GM19328 (cell line): ENCODE measurements around the gene CLEC18B.
"Not testable (repeated sequence)": the region's sequence is repeated elsewhere in the genome, so short reads cannot be mapped to it uniquely, and the experiment has no call there.

Source experiments
- ATAC-seq: cut with Tn5 transposase; IDR thresholded peaks from one replicate; pipeline ENCODE4 v1.9.1; 2021; ENCODE audit warnings: mild to moderate bottlenecking, moderate library complexity; ENCODE audit not compliant: unreplicated experiment

CLEC18B gene

GRCh38 chr16:74420612-74421481, at the start of gene CLEC18B:
TSS of gene CLEC18B (minus strand) at chr16:74421478. CDS start at chr16:74421270, 208 bp downstream.
- ATAC-seq: not testable (repeated sequence)

DNA sequence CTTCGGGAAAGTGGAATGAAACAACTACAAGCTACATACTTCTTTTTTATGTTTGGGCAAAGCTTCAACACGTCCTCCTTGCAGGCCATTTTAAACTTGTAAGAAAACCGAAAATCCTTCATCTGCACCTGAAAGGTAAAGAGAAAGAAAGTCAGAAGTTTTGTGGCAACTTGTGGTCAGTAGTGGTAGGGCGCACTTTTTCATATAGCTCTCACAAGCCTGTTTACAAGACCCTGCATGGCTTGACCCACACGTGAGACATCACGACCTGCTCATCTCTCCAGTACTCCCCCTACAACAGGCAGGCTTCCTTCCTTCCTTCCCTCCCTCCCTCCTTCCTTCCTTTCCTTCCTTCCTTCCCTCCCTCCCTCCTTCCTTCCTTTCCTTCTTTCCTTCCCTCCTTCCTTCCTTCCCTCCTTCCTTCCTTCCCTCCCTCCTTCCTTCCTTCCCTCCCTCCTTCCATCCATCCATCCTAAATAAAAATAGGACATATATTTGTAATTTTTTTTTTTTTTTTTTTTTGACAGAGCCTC, 48.7 kb upstream of the CLEC18B start:
- ATAC-seq: no peak

GRCh38 chr16:74468807-74469525, 47.7 kb upstream of the CLEC18B start:
- ATAC-seq: no peak

DNA sequence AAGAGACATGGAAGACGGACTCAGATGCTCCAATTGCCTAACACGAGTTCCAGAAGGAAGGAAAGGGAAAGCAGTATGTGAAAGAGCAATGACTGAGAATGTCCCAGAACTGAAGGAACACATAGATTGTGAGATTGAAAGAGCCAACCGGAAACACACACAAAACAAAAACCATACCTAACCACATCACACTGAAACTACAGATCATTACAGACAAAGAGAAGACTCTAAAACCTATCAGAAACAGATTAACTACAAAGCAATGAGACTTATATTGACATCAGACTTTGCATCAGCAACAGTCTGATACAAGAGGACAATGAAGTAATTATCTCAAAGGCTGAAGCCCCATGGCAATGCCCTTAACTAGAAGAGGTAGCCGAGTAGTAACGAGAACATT, 45.6 kb upstream of the CLEC18B start:
- ATAC-seq: no peak

DNA sequence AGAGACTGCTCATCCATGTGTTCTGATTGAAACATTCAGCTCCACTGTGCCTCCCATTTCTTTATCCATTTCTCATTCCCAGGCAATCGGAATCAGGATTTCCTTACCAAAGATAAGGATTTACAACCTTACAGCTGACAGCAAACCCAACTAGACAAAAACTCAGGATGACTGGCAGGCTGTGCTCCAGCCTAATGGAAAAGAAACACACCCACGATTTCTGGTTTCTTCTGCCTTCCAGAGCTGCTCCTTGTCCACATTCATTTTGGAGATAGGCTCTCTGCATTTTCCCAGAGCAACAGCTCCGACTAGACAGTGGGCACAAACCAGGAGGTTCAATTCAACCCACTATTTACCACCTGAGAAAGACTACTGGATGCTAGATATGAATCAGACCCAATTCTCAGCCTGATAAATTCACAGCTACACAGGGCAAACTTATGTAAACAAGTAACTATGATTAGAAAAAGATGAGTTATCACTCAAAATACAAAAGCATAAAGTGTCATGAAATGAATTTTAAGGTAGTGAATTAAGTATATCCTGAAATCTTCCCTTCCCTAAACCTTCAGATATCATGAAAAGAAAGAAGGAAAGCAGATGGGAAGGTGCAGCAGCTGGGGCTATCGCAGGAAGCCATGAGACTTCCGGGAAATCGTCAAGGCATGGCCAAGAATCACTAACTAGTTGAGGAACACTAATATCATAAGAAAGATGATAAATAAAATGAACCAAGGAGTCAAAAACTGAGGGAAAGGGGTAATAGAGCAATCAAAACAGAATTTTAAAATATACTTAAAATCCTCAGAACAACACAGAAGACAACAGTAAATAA, 44.8 kb upstream of the CLEC18B start:
- no peak for ATAC-seq

- ATAC-seq: no peak
Measured at GRCh38 chr16:74465281-74465680, 44.0 kb upstream of the CLEC18B start.

GRCh38 chr16:74463888-74464287, 42.6 kb upstream of the CLEC18B start:
- ATAC-seq: no peak

DNA sequence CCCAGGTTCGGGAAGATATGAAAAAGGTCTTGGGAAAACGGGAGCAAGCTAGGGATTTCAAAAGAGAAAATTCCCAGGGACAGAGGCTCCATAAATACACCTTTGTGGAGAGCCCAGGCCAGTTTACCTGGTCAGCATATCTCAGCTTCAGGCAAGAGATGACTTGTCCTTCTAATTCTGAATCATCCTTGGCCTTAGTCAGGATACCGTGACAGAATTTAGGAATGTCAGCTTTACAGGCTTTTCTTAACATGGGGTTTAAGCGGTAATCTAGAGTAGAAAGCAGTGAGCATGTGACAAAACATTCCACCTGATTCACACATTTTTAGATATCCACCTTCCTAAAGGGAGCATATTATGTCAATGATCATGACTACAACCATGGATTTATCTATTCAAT, 41.1 kb upstream of the CLEC18B start:
- ATAC-seq: no peak

- ATAC-seq: no peak
Measured at GRCh38 chr16:74461826-74462225, 40.5 kb upstream of the CLEC18B start.

DNA sequence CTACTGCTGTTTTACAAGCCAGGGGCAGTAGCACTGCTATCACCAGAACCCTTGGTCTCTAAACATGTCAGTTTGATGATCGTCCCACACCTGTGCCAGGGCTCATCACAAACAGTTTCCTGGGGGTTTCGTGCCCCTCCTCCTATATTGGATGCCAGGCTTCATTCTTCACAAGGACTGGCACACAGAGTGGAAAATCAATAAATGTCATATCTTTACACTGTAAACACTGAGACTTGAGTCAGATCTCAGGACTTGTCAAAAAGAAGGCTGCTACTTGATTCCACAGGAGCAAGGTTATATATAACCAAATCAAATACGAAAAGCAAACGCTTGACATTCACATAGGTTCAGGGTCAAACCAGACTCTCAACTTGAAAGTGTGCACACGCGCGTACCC, 39.3 kb upstream of the CLEC18B start:
- no peak for ATAC-seq

GRCh38 chr16:74456290-74456625, 35.0 kb upstream of the CLEC18B start:
- ATAC-seq: no peak

GRCh38 chr16:74455619-74456289, 34.5 kb upstream of the CLEC18B start:
- ATAC-seq: no peak

DNA sequence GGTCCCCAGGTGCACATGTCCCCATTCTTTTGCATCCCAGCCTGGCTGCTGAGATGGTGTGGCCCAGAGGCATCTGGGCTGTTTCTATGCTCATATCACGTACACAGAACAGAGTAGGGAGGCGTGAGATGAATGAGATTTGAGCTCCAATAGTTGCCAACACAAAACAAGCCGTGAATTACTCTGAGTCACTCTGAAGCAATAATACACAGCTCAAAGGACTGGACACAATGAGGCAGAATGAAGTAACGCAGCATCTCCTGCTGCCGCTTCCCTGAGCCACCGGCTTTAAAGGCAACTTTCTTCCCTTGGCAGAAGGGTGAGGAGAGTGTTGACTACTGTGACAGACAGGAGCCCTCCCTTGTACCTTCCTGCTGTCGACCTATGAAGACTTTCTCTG, 33.9 kb upstream of the CLEC18B start:
- no peak for ATAC-seq

- peak; percentile 85 for ATAC-seq
Measured at GRCh38 chr16:74451951-74452758, 30.9 kb upstream of the CLEC18B start.

GRCh38 chr16:74450967-74451760, 29.9 kb upstream of the CLEC18B start:
- ATAC-seq: no peak

DNA sequence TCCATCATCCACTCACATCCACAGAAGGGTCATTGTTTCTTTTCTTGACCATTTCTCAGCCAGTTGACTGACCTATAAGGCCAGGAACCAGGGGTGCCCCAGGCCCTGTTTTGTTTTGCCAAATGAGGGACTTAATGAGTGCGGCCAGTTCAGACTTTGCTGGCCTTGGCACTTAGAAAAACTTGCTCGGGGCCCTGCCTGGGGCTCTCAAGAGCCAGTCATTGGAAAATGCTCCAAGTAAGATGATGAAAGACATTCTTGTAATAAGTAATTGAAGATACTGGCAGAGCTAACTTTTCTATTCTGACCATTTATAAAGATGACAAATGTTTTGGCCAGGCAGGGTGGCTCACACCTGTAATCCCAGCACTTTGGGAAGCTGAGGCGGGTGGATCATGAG, 29.0 kb upstream of the CLEC18B start:
- no peak for ATAC-seq

GRCh38 chr16:74449470-74449869, 28.2 kb upstream of the CLEC18B start:
- ATAC-seq: no peak

- no peak for ATAC-seq
Measured at GRCh38 chr16:74448990-74449389, 27.7 kb upstream of the CLEC18B start.

DNA sequence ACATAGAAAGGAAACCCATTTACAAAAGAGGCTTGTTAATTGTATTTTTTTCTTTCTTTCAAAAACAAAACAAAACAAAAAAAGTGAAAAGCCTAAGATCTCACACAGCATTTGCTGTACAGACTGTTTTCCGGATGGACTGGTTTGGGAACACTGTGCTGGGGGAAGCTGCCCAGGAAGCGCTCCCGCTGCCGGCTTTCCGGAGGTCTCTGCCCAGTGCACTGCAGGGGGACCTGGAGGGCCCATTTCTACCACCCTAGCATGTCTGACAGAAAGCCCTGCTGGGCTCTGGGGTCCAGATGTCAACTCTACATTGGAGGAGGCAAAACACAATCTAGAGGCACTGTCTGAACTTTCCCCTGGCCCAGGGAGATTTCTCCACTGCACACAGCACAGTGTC, 26.3 kb upstream of the CLEC18B start:
- ATAC-seq: no peak
